SK-N-MC (cell line): Measurements from ENCODE around the gene TRMT11.

ENCODE experiments used
- EZH2 ChIP-seq: fragments of 200-600 bp; sonication (generic); IDR thresholded peaks from one replicate; pipeline ENCODE4 v1.6.1; 2017; ENCODE audit warnings: antibody characterized with exemption
- FOXP2 ChIP-seq: optimal IDR thresholded peaks from 2 replicates; pipeline ENCODE3; 2011; ENCODE audit warnings: mild to moderate bottlenecking, moderate library complexity; ENCODE audit not compliant: insufficient read depth; ENCODE audit errors: extremely low read length, control extremely low read depth
- POLR2AphosphoS5 ChIP-seq: IDR thresholded peaks from 2 replicates; pipeline ENCODE4 v1.6.1; 2012; ENCODE audit warnings: mild to moderate bottlenecking, low read depth, low read length, borderline replicate concordance

DNA sequence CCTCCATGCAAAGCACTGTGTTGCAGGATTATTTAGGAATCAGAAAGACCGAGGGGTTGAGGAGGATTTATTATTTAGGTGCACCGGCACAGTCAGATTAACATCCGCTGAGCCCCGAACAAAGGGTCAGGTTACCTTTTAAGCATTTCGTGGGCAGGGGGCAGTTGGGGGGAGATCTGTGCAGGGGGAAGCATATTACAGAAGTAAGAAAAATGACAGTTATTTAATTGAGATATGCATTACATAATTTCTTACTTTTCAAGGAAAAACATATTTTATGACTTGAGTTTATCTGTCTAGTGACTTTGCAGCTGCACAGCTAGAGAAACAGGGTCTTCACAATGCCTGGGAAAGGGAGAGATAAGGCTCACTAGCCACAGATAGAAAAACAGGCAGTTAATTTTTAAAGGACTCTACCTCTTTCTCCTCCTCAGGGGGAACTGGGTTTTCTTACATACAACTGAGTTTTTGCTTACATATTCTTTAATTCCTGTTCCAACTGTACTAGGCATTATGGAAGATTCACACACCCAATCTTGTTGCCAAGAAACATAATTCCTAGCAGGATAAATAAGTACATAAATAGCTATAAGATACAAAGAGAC lies 31.5 kb upstream of the TRMT11 start:
- no peak for TF ChIP-seq POLR2AphosphoS5
- no peak for TF ChIP-seq EZH2
- TF ChIP-seq FOXP2: no peak
